Activated CD8-positive, alpha-beta T cell treated with anti-CD3 and anti-CD28 coated beads for 36 hours (primary cell): ENCODE data around the gene EFHD1. TPM values are rescaled to one million over a fixed set of nuclear protein-coding genes. Genes with fewer than 3 reads are reported as not detected.

Source experiments
- ATAC-seq: fragments of 200-7000 bp; cut with Tn5 transposase; one replicate; pipeline ENCODE4 v1.10.0; 2021; ENCODE audit warnings: mild to moderate bottlenecking, moderate library complexity
- CTCF ChIA-PET: fragments of 350-600 bp; sonication (Branson Sonifier 250); formaldehyde crosslinking; loops from one replicate; lab custom pipeline; 2021; ENCODE audit warnings: antibody characterized with exemption; lab: Charles Lee
- POLR2A ChIA-PET: fragments of 350-600 bp; sonication (Branson Sonifier 250); formaldehyde crosslinking; loops from one replicate; lab custom pipeline; 2021; ENCODE audit warnings: antibody characterized with exemption; lab: Charles Lee
- DNase-seq: peaks from one replicate; pipeline ENCODE4 v3.0.0-alpha.2; 2020
- H3K27ac Mint-ChIP-seq: one replicate; pipeline ENCODE4 v1.8.0; 2021; ENCODE audit warnings: mild to moderate bottlenecking, mixed read lengths
- H3K27me3 Mint-ChIP-seq: one replicate; pipeline ENCODE4 v1.8.0; 2021; ENCODE audit warnings: mixed read lengths
- H3K36me3 Mint-ChIP-seq: one replicate; pipeline ENCODE4 v1.8.0; 2021; ENCODE audit warnings: low read depth, mixed read lengths
- H3K4me1 Mint-ChIP-seq: one replicate; pipeline ENCODE4 v1.8.0; 2021; ENCODE audit warnings: low read depth, mixed read lengths
- H3K4me3 Mint-ChIP-seq: one replicate; pipeline ENCODE4 v1.8.0; 2021; ENCODE audit warnings: mild to moderate bottlenecking, moderate library complexity, mixed read lengths
- H3K9me3 Mint-ChIP-seq: one replicate; pipeline ENCODE4 v1.8.0; 2021; ENCODE audit warnings: mixed read lengths
- CTCF ChIP-seq: fragments of 200-600 bp; IDR thresholded peaks from one replicate; pipeline ENCODE4 v1.8.0; 2022; ENCODE audit warnings: antibody characterized with exemption, mild to moderate bottlenecking
- intact Hi-C: fragments of 100-400 bp; cut with micrococcal nuclease; formaldehyde crosslinking; loops from one replicate; pipeline ENCODE4 v1.10.0; 2022
- total RNA-seq, 2 experiments: library from RNA; stranded (reverse); gene quantifications; one replicate each; pipeline ENCODE4 v1.2.3, GENCODE V29; 2021

Gene EFHD1
- total RNA-seq, 2 experiments from 2014 or later: 0.70 to 1.2 TPM

- Mint-ChIP-seq H3K9me3 (peaks cover 2% of the 10 kb centered on the region), H3K4me3 (no peak overlapping the region), H3K4me1 (peaks cover 4% of the 10 kb centered on the region), H3K36me3 (peaks cover 9% of the 10 kb centered on the region), H3K27me3 (no peaks in the 10 kb centered on the region), H3K27ac (no peak overlapping the region)
- ChIA-PET CTCF (interaction anchor here (1.2 kb wide), 1 partner anchor 22 kb away, joined by 3 read pairs; no protein-coding TSS in a partner anchor), POLR2A (no interaction called here)
- intact Hi-C loops: no loop called here
- TF ChIP-seq CTCF: no peak
- DNase-seq (no peak), ATAC-seq (no peak)
Observed at GRCh38 chr2:232588680-232589585, 44.5 kb upstream of the EFHD1 start.

- H3K4me3 Mint-ChIP-seq: no peak overlapping the region
- no peaks in the 10 kb centered on the region for H3K36me3 Mint-ChIP-seq
- no peak overlapping the region for H3K27ac Mint-ChIP-seq
- H3K27me3 Mint-ChIP-seq: no peaks in the 10 kb centered on the region
- DNase-seq: no peak
- H3K4me1 Mint-ChIP-seq: peaks cover 4% of the 10 kb centered on the region
- no peaks in the 10 kb centered on the region for H3K9me3 Mint-ChIP-seq
- ChIA-PET CTCF (no interaction called here), POLR2A (interaction anchor here (1.3 kb wide), 1 partner anchor 24 kb away, joined by 3 read pairs; no protein-coding TSS in a partner anchor)
- intact Hi-C loops: no loop called here
- no peak for TF ChIP-seq CTCF
- no peak for ATAC-seq
Observed at GRCh38 chr2:232592772-232593395, 40.5 kb upstream of the EFHD1 start.

GRCh38 chr2:232593982-232594381 is 39.4 kb upstream of the EFHD1 start:
- no peak for ATAC-seq
- ChIA-PET POLR2A (no interaction called here), CTCF (no interaction called here)
- intact Hi-C loops: no loop called here
- Mint-ChIP-seq H3K9me3 (no peaks in the 10 kb centered on the region), H3K27ac (no peak overlapping the region), H3K36me3 (no peaks in the 10 kb centered on the region), H3K4me1 (peaks cover 4% of the 10 kb centered on the region), H3K4me3 (no peak overlapping the region), H3K27me3 (no peaks in the 10 kb centered on the region)
- TF ChIP-seq CTCF: no peak
- DNase-seq: no peak

- no peak overlapping the region for H3K4me3 Mint-ChIP-seq
- POLR2A ChIA-PET: no interaction called here
- ATAC-seq (no peak), DNase-seq (no peak)
- no peaks in the 10 kb centered on the region for H3K27me3 Mint-ChIP-seq
- CTCF ChIA-PET: interaction anchor here (0.8 to 2.3 kb wide), 2 partner anchors 8 to 462 kb away, joined by 3 to 5 read pairs; partner anchors contain the start of gene INPP5D
- no peaks in the 10 kb centered on the region for H3K9me3 Mint-ChIP-seq
- intact Hi-C loops: no loop called here
- TF ChIP-seq CTCF: no peak
- no peak overlapping the region for H3K27ac Mint-ChIP-seq
- H3K36me3 Mint-ChIP-seq: no peaks in the 10 kb centered on the region
- H3K4me1 Mint-ChIP-seq: peaks cover 4% of the 10 kb centered on the region
Observed at GRCh38 chr2:232597362-232598079, 35.9 kb upstream of the EFHD1 start.
